Colonic mucosa (tissue), 4 donors: ENCODE measurements around the gene PHF14. TPM values are rescaled to one million over a fixed set of nuclear protein-coding genes. Genes with fewer than 3 reads are reported as not detected.

Source experiments
- DNase-seq: peaks from one replicate; pipeline ENCODE4 v3.0.0-alpha.2; 2020
- H3K27ac ChIP-seq: fragments of 200-600 bp; one replicate; pipeline ENCODE4 v1.8.0; 2021
- H3K27me3 ChIP-seq: fragments of 200-600 bp; one replicate; pipeline ENCODE4 v1.8.0; 2021
- H3K36me3 ChIP-seq: fragments of 200-600 bp; one replicate; pipeline ENCODE4 v1.8.0; 2021
- H3K4me1 ChIP-seq: fragments of 200-600 bp; one replicate; pipeline ENCODE4 v1.8.0; 2021; ENCODE audit warnings: mild to moderate bottlenecking
- H3K4me3 ChIP-seq: fragments of 200-600 bp; one replicate; pipeline ENCODE4 v1.8.0; 2021
- H3K9ac ChIP-seq, 2 donors: one replicate each; pipeline ENCODE4 v1.7.0; 2013; ENCODE audit warnings: control low read depth in 2 of 2, low read depth in 2 of 2, low read length in 2 of 2
- H3K9me3 ChIP-seq: fragments of 200-600 bp; one replicate; pipeline ENCODE4 v1.8.0; 2021
- intact Hi-C: fragments of 100-400 bp; cut with DNase I; formaldehyde crosslinking; loops from one replicate; pipeline ENCODE4 v1.14.1; 2022
- total RNA-seq, 2 donors: library from RNA; stranded (reverse); fragmentation: NEBNext Ultra II Directional in 1 of 2; extraction: Animal tissue kit (Norgen Biotek cat#: 25700) in 1 of 2; gene quantifications; one replicate each; pipeline ENCODE4 v1.2.1, GENCODE V29; 2021
- TF ChIP-seq, protein P1 (sequence below): fragments of 200-600 bp; IDR thresholded peaks from one replicate; pipeline ENCODE4 v1.8.0; 2022; ENCODE audit warnings: antibody characterized with exemption, mild to moderate bottlenecking
- donor health status: healthy.
- donor health status: DM: no; HTN: no; CAD: no.
- donor health status: DM: no; HTN: no; CAD: no.

Gene PHF14
- total RNA-seq, 2 donors from 2014 or later = 25.8 to 28.5 TPM

DNA sequence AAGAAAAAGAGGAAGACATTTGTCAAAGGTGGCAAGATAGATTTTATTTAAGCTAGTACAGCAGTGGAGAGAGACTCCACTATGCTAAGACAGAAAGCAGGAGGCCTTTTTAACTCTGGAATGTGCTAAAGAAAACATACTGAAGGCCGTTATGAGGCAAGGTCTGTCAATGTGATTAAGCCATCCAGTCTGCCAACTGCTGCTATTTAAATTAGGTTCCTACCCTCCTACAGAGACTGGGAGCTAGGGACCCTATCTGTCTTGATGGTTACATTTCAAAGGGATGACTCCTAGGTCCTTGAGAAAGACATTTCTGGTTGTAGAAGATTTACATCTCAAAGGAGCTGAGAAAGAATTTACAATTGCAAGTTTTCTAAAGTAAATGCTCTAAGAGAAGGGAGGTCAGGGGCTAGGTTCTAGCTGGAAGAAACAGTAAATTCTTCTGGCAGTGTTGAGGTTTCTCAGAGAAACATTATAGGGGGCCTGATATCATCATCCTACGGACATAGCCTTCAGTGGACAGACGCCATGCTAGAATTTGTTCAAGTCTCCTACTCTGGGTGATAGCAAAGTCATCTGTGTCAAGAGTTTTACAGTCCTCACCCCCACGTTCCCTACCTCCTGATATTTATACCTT is 211.6 kb downstream of the PHF14 start:
- intact Hi-C loops = no loop called here
- H3K9ac ChIP-seq = no peak overlapping the region
- TF ChIP-seq, protein P1, sequence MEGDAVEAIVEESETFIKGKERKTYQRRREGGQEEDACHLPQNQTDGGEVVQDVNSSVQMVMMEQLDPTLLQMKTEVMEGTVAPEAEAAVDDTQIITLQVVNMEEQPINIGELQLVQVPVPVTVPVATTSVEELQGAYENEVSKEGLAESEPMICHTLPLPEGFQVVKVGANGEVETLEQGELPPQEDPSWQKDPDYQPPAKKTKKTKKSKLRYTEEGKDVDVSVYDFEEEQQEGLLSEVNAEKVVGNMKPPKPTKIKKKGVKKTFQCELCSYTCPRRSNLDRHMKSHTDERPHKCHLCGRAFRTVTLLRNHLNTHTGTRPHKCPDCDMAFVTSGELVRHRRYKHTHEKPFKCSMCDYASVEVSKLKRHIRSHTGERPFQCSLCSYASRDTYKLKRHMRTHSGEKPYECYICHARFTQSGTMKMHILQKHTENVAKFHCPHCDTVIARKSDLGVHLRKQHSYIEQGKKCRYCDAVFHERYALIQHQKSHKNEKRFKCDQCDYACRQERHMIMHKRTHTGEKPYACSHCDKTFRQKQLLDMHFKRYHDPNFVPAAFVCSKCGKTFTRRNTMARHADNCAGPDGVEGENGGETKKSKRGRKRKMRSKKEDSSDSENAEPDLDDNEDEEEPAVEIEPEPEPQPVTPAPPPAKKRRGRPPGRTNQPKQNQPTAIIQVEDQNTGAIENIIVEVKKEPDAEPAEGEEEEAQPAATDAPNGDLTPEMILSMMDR = no peak

DNA sequence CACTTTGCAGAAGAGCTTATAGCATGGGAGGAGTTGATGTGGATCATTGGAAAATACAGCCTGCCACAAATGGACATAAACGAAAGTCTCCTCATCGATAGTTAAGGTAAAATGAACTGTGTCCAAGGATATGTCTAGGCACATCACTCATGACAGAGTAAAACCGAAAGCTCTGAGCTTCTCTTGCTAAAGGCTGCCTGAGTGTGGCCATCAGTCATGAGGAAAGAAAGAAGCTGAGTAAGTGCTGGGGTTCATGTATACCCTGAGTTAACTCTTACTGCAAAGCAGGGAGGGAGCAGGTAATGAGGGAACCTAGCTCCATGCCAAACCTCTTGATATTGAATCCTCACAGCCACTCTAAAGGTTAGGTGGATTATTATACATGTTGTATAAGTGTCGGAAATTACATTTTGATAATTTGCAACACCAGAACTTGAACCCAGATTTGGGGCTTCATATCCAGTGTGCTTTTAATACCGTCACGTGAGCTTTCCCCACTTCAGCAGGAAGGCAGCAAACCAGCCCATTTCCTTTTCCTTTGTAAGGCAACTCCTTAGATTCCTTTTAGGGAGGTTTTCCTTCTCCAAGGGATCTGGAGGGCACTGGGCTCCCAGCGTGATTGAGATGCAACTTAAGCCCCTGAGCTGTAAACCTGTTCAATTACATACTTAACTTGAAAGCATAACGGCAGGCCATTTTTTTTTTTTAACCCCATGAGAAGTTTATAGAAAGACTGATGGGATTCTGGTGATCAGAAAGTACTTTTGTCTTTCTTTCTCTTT is 215.0 kb downstream of the PHF14 start:
- no peak overlapping the region for H3K4me3 ChIP-seq
- no peaks in the 10 kb centered on the region for H3K4me1 ChIP-seq
- no peak overlapping the region for H3K9ac ChIP-seq
- DNase-seq = no peak
- H3K27me3 ChIP-seq = no peaks in the 10 kb centered on the region
- TF ChIP-seq, protein P1 = no peak
- H3K36me3 ChIP-seq = no peaks in the 10 kb centered on the region
- H3K27ac ChIP-seq = no peak overlapping the region
- intact Hi-C loops = no loop called here
- H3K9me3 ChIP-seq = no peaks in the 10 kb centered on the region

More for the DNA sequence above, 211.6 kb downstream of the PHF14 start:
- Histone ChIP-seq H3K9me3 (no peaks in the 10 kb centered on the region), H3K27me3 (no peaks in the 10 kb centered on the region), H3K4me1 (no peaks in the 10 kb centered on the region), H3K27ac (no peak overlapping the region), H3K36me3 (no peaks in the 10 kb centered on the region), H3K4me3 (no peak overlapping the region)
- no peak for DNase-seq

DNA sequence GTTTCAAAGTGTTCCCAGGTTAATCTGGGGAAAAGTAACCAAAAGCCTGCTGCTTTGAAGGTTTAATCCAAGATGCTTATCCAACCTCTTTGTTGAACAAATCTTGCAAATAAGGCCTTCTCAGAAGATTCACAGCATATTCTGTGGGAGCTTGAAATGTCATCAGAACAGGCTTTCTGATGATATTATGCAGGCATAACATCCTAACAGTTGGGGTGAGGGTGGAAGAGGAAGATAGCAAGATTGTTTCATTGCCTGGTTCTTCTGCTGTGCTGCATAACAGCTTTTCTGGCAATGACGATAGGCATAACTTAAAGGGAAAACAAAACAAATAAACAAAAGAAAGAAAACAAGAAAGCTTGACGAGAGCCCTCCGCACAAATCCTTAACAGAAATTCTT is 217.4 kb downstream of the PHF14 start:
- Histone ChIP-seq H3K9me3 (no peaks in the 10 kb centered on the region), H3K4me3 (no peak overlapping the region), H3K4me1 (no peaks in the 10 kb centered on the region), H3K27ac (no peak overlapping the region), H3K9ac (no peak overlapping the region), H3K36me3 (no peaks in the 10 kb centered on the region), H3K27me3 (no peaks in the 10 kb centered on the region)
- DNase-seq = no peak
- intact Hi-C loops = no loop called here
- TF ChIP-seq, protein P1 = no peak

- no peaks in the 10 kb centered on the region for H3K4me1 ChIP-seq
- no peak overlapping the region for H3K4me3 ChIP-seq
- no peak overlapping the region for H3K27ac ChIP-seq
- no peaks in the 10 kb centered on the region for H3K36me3 ChIP-seq
- no peak for DNase-seq
- intact Hi-C loops = no loop called here
- no peaks in the 10 kb centered on the region for H3K27me3 ChIP-seq
- no peak overlapping the region for H3K9ac ChIP-seq
- TF ChIP-seq, protein P1 = no peak
- H3K9me3 ChIP-seq = no peaks in the 10 kb centered on the region
These were observed 218.0 kb downstream of the PHF14 start for GRCh38 chr7:11191574-11192220.

- Histone ChIP-seq H3K27me3 (no peaks in the 10 kb centered on the region), H3K4me3 (no peak overlapping the region), H3K4me1 (no peaks in the 10 kb centered on the region), H3K36me3 (no peaks in the 10 kb centered on the region), H3K9ac (no peak overlapping the region), H3K27ac (no peak overlapping the region), H3K9me3 (no peaks in the 10 kb centered on the region)
- TF ChIP-seq, protein P1 = no peak
- intact Hi-C loops = no loop called here
- no peak for DNase-seq
These were observed 218.8 kb downstream of the PHF14 start for GRCh38 chr7:11192506-11192905.
